HG02981 (cell line): ENCODE measurements around the gene BRF1.
"Not testable (repeated sequence)": the region's sequence is repeated elsewhere in the genome, so short reads cannot be mapped to it uniquely, and the experiment has no call there.

Experiments
- ATAC-seq: cut with Tn5 transposase; IDR thresholded peaks from one replicate; pipeline ENCODE4 v1.9.1; 2021; ENCODE audit warnings: mild to moderate bottlenecking, moderate library complexity; ENCODE audit not compliant: unreplicated experiment

Gene BRF1

DNA sequence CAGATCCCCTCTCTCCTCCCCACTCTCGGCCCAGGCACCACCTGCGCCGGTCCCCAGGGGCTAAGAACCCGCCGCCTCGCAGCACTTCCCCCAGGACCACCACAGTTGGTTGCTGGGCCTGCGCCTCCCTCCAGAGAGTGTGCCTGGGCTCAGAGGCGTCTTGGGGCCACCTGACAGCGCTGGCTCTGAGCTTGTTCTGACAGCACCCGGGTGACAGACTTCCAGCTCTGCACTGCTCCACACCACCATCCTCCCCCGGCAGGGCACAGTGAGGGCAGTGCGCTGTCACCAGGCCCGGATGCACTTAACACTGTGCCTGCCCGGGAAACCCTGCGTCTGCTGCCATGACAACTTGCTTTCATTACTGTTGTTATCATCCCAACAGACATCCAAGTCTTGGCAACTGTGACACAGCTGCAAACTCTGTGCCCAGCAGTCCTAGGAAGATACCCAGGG lies 6.6 kb downstream of the BRF1 start:
- ATAC-seq, result peak; percentile 75

DNA sequence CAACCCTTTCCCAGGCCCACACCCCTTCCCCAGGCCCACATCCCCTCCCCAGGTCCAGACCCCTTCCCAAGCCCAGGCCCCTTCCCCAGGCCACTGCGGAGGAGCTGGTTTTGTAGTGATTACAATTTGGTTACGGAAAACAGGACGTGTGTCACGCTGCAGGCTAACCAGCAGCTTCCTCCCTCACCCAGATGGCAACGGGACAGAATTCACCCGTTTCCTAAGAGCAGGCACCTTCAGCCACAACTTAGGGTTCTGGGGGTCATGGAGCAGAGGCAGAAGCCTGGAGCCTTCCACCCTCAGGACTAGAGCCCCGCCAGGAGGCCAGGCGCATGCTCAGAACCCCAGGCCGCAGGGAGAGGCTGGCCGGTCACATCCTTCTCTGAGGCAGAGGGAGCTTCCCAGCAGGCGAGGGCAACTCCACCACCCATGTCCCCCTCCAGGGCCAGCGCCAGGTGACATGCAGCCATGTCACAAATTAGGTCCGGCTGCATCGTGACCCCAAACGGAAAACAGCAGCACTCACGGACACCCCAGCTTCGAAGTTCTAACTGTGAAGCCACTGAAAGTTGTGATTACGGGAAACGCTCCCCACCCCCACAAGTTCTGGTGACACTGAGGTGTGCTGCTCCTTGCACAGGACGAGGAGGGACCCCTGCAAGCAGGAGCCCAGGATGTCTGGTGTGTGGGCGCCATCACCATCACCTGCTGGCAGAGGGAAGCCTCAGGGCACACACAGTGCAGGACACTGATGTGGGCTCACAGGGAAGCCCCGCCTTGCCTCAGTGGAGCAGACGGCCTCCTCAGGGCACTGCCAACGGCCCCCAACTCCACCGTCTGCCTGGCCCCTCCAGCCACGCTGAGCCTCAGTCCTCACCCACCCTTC lies 7.7 kb downstream of the BRF1 start:
- ATAC-seq, result no peak

DNA sequence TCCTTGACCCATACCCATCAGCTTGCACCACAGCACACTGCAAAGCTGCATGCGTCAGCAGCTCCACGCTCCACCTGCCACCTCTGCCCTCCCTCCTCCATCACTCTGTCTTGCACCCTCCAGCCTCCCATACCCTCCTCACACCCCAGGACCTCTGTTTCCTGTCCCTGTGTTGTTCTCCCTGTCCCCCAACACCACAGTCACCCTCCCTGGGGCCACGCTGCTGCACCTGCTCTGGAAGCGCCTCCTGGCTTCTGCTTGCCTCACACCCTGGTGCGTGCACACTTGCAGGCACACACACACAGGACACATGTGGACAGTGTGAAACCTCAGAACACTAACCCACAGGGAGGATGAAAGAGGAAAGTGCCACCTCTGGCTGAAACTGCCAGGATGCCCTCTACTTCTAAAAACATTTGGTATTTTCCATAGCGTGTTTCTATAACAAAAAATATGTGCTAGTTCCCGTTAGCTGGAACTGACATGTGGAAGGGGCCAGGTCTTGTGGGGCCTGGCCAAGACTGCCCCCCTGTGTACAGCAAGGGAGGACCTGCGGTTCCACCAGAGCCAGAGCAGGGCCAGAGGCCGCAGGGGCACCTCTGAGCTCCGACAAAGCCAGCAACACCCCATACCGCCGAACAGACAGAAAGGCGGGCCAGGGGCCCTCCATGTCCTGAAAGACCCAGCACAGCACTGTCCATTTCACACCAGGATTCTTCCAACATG lies 10.0 kb downstream of the BRF1 start:
- ATAC-seq, result no peak

DNA sequence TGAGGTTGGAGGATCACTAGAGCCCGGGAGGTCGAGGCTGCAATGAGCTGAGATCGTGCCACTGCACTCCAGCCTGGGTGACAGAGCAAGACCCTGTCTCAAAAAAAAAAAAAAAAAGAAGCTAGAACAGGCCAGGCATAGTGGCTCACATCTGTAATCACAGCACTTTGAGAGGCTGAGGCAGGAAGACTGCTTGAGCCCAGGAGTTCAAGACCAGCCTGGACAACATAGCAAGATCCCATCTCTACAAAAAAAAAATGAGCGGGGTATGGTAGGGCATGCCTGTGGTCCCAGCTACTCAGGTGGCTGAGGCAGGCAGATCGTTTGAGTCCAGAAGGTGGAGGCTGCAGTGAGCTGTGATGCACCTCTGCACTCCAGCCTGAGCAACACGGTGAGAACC lies 11.9 kb downstream of the BRF1 start:
- ATAC-seq, result not testable (repeated sequence)

DNA sequence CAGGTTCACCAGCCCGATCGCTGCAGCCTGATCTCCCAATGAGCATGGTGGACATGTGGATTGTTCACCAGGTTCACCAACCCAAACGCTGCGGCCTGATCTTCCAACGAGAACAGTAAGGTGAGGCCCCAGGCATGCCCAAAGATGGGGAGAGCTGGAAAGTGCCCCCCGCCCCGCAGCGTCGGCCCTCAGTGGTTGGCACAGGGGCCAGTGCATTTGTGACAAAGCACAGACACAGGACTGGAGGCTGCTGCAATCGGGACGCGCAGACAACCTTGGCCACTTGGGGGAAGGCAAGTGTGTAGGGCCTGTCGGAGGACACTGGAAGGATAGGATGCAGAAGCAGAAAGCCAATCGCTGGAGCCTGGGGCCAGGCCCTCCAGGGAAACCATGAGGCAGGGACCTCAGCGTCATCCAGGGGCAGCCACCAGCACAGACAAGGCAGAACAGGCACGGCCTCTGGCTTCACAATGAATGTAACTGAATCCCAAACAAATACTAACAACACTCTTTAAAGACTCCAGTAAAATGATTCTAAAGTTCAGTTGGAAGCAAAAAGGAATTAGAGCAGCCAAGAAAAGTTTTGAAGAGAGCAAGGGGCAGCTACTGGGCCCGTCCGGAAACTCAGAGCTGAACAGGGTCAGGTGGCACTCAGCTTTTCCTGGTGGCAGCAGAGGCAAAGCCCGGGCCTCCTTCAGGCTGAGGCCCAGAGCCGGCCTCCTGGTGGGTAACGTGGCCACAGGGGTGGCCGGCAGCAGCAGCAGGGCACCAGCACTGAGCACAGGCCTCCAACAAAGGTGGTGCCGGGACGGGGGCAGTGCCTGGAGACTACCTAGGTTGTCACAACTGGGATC lies 13.3 kb downstream of the BRF1 start:
- no peak for ATAC-seq

DNA sequence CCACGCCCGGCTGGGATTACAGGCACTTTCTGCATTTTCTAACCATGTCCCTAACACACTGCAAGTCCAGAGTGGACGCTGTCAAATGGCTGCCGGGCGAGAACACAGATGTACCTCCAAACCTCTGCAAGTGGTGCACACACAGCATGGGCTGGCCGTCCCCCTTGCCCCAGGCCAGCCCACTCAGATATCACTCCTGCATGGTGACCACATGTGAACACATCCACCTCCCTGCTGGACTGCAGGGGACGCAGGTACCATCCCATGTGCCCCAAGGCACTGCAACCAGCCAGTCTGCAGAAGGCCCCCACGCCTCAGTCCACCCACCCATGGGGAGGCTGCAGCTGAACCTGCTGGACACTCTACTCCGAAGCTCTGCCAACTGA lies 14.0 kb downstream of the BRF1 start:
- no peak for ATAC-seq

DNA sequence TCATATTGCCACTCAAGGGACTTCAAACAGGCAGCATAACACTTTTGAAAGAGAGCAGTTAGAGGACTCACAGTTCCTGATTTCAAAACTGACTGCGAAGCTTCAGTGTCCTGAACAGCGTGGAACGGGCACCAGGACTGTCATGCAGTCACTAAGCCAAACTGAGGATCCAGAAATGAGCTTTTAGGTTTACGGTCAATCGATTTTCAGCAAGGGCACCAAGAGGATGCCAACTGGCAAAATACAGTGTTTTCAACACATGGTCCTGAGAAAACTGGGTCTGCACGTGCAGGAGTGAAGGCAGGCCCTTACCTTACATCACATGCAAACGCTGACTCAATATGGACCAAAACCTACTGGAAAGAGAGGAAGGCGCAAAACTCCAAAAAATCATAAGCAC lies 15.6 kb downstream of the BRF1 start:
- ATAC-seq, result no peak

DNA sequence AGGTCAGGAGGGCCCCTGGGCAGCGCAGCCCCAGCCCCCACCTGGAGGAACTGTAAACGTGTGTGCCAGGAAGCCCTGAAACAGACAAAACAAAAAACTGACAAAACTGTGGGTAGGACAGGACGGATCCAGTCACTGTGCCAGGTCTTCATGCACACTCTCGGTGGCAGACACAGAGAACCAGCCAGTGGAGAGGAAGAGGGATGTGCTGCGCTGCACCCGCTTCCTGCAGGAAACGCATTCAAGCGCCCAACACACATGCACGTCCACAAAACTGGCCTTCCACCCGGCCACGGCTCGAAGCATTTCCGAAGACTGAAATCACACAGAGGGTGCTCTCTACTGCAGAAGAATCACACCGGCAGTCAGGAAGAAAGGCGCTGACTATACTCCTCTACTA lies 16.9 kb downstream of the BRF1 start:
- no peak for ATAC-seq

DNA sequence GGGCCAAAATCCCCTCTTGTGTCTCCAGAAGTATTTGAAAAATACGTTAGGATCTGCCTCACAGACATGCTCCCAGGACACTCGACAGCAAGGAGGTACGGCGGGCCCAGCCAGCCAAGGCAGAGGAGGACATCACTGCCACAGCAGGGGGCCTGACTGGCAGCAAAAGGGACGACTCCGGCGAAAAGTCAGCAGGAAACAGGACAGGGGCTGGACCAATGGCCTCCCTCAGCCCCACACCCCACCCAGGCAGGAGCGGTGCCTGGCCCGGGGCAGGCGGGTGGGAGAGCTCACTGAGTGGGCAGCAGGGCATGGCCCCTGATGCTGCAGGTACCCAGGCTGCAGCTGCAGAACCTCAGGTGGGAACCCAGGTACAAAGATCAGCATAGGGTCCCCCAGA lies 17.8 kb downstream of the BRF1 start:
- no peak for ATAC-seq

DNA sequence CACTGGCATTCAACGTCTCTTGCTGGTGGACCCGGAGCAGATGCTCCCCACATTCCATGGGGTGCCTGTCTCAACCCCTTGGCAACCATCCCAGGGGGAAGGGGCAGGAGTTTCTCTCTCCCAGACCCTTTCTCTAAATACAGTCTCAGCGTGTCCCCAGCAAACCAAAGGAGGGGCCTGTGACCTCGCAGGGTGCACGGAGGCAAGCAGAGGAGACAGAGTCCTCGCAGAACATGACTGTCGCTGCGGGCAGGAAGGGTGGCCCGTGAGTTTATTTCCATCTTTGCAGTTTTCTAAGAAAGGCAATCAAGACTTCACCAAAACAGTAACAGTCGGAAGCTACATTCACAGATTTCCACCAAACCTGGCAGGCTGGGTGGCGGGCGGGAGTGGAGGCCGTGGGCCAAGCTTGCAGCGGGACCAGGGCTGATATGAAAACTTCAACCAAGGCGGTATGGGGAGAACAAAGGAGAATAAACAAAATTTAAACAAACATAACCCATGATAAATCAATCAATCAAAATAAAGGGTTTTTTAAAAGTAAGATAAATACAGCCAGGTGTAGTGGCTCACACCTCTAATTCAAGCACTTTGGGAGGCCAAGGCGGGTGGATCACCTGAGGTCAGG lies 18.6 kb downstream of the BRF1 start:
- ATAC-seq, result no peak

DNA sequence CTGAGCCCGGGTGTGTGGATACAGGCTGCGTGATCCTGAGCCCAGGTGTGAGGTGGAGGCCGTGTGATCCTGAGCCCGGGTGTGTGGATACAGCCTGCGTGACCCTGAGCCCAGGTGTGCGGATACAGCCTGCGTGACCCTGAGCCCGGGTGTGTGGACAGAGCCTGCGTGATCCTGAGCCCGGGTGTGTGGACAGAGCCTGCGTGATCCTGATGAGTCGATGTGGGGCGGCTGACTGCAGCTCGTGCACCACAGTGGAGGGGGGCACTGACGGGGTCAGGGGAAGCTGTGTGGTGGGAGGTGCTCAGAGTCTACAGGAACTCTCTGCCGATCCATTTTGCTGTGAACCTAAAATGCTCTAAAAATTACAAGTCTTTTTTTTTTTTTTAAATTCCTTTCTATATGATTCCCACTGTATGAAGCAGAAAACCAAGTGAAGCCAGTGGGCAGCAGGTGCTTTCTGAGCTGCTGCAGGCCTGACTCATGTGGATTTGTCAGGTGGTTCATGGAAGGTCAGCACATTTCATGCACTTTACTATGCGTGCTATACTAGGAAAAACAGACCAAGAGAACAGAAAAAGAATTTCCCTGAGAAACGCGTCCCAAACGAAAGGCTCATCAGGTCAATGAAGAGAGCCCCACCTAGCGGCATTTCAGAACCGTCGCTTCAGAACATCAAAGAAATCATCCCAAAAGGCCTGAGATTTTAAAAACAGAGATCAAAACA lies 19.3 kb downstream of the BRF1 start:
- no peak for ATAC-seq

DNA sequence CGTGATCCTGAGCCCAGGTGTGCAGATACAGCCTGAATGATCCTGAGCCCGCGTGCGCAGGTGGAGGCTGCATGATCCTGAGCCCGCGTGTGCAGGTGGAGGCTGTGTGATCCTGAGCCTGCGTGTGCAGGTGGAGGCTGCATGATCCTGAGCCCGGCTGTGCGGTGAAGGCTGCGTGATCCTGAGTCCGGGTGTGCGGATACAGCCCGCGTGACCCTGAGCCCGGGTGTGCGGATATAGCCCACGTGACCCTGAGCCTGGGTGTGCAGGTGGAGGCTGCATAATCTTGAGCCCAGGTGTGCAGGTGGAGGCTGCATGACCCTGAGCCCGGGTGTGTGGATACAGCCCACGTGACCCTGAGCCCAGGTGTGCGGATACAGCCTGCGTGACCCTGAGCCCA lies 20.3 kb downstream of the BRF1 start:
- ATAC-seq, result no peak

DNA sequence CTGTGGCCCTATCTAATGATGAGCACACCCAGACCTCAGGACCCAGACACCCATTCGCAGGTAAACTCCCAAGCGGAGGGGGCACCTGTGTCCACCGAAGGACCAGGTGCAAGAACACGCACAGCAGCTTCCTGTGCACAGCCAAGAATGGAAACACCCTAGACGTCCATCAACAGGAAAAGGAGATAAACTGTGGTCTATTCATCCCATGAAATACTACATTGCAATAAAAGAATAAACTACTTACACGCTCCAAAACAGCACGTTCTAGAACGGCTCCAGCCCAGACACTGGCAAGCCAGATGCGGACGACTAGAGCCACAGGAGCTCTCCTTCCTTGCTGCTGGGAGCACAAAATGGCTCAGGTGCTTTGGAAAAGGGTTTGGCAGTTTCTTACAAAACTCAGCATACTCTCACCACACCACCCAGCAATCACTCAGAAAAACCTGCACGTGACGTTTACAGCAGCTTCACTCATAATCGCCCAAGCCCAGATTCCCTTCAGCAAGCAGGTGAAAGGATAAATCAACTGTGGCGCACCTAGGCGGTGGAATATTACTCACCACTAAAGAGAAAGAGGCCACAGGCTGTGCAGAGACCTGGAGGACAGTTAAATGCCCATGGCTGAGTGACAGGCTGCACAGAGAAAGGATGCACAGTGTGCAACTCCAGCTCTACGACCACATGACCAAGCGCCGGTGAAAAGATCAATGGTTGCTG lies 21.0 kb downstream of the BRF1 start:
- no peak for ATAC-seq

DNA sequence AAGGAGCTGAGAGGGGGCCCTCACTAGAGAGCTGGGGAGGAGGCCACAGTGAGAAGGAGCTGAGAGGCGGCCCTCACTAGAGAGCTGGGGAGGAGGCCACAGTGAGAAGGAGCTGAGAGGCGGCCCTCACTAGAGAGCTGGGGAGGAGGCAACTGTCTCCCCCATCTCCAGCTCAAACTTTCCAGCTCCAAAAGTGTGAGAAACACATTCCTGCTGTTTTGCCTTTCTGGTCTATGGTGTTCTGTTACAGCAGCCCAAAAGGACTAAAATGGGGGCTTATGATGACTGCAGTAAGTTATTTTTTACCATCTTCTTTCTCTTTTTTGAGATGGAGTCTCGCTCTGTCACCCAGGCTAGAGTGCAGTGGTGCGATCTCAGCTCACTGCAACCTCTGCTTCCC lies 23.4 kb downstream of the BRF1 start:
- ATAC-seq, result not testable (repeated sequence)

DNA sequence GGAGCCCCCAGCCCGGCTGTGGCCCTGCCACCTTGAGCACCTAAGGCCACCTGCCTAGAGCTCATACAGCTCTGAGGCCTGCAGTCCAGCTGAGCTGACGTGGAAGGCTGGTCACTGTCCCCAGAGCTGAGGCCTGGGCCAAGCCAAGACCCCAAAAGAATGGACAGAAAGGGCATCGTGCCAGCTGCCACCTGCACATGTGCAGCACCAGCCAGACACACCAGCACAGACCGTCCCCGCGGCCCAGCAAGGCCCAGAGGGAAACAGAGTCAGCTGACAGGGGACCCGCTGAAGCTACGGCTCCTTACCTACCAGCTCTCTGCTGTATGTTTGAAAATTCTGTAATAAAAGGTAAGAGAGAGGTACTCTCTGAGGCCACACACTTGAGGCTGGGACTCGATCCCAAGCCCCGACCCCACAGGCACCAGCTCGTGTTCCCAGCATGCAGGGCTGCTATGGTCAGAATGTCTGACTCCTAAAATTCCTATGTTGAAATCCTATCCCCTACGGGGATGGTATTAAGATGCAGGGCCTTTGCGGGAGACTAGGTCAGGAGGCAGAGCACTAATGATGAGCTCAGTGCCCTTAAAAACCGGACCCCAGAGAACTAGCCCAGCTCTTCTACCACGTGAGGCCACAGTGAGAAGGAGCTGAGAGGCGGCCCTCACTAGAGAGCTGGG lies 25.4 kb downstream of the BRF1 start:
- ATAC-seq, result no peak

DNA sequence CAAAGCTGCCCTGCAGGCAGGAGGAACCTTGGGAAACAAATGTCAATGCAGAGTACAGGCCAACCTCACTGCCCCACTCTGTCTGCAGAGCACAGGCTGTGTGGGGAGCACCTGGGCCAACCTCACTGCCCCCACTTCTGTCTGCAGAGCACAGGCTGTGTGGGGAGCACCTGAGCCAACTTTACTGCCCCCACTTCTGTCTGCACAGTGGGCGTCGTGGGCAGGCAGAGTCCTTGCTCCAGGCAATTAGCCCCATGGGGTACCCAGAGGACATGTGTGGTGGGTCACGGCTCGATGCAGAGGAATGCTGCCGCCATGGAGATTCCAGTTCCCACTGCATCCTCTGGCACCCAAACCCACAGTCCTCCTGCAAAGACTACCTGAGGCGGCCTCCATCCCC lies 26.2 kb downstream of the BRF1 start:
- ATAC-seq, result no peak

DNA sequence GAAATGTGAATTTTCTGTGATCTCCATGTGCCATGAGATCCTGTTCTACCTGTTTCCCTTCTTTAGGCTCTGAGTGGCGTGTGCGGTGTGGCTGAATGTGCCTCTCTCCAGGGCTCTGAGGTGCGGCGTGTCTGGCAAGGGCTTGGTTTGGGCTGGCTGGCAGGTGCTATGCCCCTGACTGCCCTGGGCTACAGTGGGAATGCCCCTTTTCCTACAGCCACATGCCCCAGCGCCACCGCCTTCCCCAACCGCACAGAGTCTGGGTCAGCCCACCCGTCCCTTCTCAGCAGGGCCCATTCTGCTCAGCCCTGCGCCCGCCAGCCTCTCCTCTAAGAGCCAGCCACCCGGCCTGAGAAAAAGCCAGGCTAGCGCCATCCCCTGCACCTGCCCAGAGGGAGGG lies 27.7 kb downstream of the BRF1 start:
- no peak for ATAC-seq

DNA sequence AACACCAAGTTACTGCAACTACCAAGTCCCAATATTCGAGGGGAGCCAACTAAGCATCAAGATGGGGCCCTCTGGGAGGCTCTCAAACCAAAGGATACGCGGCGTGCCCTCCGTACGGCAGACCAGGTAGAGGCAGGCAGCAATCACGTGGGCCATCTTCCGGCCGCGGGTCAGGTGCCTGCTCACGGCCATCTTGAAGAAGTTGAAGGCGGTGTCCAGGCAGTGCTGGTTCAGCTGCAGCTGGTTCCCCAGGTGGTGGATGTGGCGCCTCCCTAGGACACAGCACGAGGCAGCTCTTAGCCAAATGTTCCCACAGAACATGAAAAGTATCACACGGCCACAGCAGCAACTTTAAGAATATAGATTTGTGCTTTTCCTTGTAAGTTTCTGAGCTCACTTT lies 28.2 kb downstream of the BRF1 start:
- ATAC-seq, result no peak
